GM23338 (cell line): ENCODE measurements around the gene C16orf78. TPM values are rescaled to one million over a fixed set of nuclear protein-coding genes. Genes with fewer than 3 reads are reported as not detected.

Experiments
- ATAC-seq: fragments of 200-7000 bp; cut with Tn5 transposase; 3 replicates; pipeline ENCODE4 v1.9.1; 2020
- DNase-seq: peaks from one replicate; pipeline ENCODE4 v3.0.0-alpha.2; 2015; ENCODE audit warnings: low spot score
- H2AFZ ChIP-seq: fragments of 200-600 bp; sonication (generic); 2 replicates; pipeline ENCODE4 v1.8.0; 2016; ENCODE audit warnings: antibody characterized with exemption, mild to moderate bottlenecking, moderate library complexity
- H3F3A ChIP-seq: fragments of 200-600 bp; sonication (generic); replicated peaks from 2 replicates; pipeline ENCODE4 v1.8.0; 2017; ENCODE audit warnings: antibody characterized with exemption, mixed run types, low read depth
- H3K27ac ChIP-seq: fragments of 200-600 bp; sonication (generic); 2 replicates; pipeline ENCODE4 v1.6.1; 2016; ENCODE audit warnings: low read depth
- H3K27me3 ChIP-seq: fragments of 200-600 bp; sonication (generic); 2 replicates; pipeline ENCODE4 v1.8.0; 2016; ENCODE audit warnings: mild to moderate bottlenecking, mixed run types, moderate library complexity; ENCODE audit not compliant: insufficient read depth
- H3K36me3 ChIP-seq: fragments of 200-600 bp; sonication (generic); 2 replicates; pipeline ENCODE4 v1.8.0; 2016; ENCODE audit warnings: mild to moderate bottlenecking; ENCODE audit not compliant: insufficient read depth
- H3K4me1 ChIP-seq: fragments of 200-600 bp; sonication (generic); 2 replicates; pipeline ENCODE4 v1.8.0; 2016; ENCODE audit warnings: mild to moderate bottlenecking, moderate library complexity; ENCODE audit not compliant: insufficient read depth
- H3K4me2 ChIP-seq: fragments of 200-600 bp; sonication (generic); 2 replicates; pipeline ENCODE4 v1.7.1; 2017; ENCODE audit warnings: mixed run types
- H3K4me3 ChIP-seq: fragments of 200-600 bp; sonication (generic); 2 replicates; pipeline ENCODE4 v1.6.1; 2016; ENCODE audit warnings: mixed run types
- H3K79me2 ChIP-seq: fragments of 200-600 bp; sonication (generic); replicated peaks from 2 replicates; pipeline ENCODE4 v1.8.0; 2017; ENCODE audit warnings: mild to moderate bottlenecking; ENCODE audit not compliant: insufficient read depth
- H3K9me2 ChIP-seq: fragments of 200-600 bp; sonication (generic); 2 replicates; pipeline ENCODE4 v1.8.0; 2017; ENCODE audit not compliant: insufficient read depth
- H4K20me1 ChIP-seq: fragments of 200-600 bp; sonication (generic); replicated peaks from 2 replicates; pipeline ENCODE4 v1.8.0; 2017; ENCODE audit warnings: mild to moderate bottlenecking; ENCODE audit not compliant: insufficient read depth
- H3K27ac Mint-ChIP-seq: 2 replicates; pipeline ENCODE4 v1.8.0; 2020; ENCODE audit warnings: inconsistent platforms, mild to moderate bottlenecking, moderate library complexity, mixed read lengths
- H3K27me3 Mint-ChIP-seq: 3 replicates; pipeline ENCODE4 v1.8.0; 2022; ENCODE audit warnings: low read depth, mild to moderate bottlenecking, moderate library complexity, mixed read lengths, inconsistent platforms; ENCODE audit not compliant: insufficient read depth, poor library complexity
- H3K36me3 Mint-ChIP-seq: 3 replicates; pipeline ENCODE4 v1.8.0; 2021; ENCODE audit warnings: low read depth, mild to moderate bottlenecking, inconsistent platforms, moderate library complexity, mixed read lengths
- H3K4me1 Mint-ChIP-seq: 3 replicates; pipeline ENCODE4 v1.8.0; 2020; ENCODE audit warnings: mild to moderate bottlenecking, inconsistent platforms, mixed read lengths
- H3K4me3 Mint-ChIP-seq: 3 replicates; pipeline ENCODE4 v1.8.0; 2021; ENCODE audit warnings: moderate library complexity, mild to moderate bottlenecking, inconsistent platforms, mixed read lengths
- H3K9me3 Mint-ChIP-seq: 3 replicates; pipeline ENCODE4 v1.8.0; 2020; ENCODE audit warnings: moderate library complexity, mild to moderate bottlenecking, inconsistent platforms, mixed read lengths
- CTCF ChIP-seq, 2 experiments: fragments of 200-600 bp in 1 of 2; sonication (generic) in 1 of 2; conservative IDR thresholded peaks; 2 replicates each; pipeline versions ENCODE4 v1.5.1 to v1.6.1; 2016 to 2017; ENCODE audit warnings: antibody characterized with exemption in 2 of 2, low read depth in 2 of 2, mild to moderate bottlenecking in 2 of 2, moderate library complexity in 1 of 2
- ETS1 ChIP-seq: IDR thresholded peaks from 2 replicates; pipeline ENCODE4 v1.6.1; 2016; ENCODE audit warnings: antibody characterized with exemption
- EZH2 ChIP-seq: fragments of 200-600 bp; sonication (generic); IDR thresholded peaks from one replicate; pipeline ENCODE4 v1.8.0; 2017; ENCODE audit warnings: antibody characterized with exemption, mild to moderate bottlenecking, low read depth; ENCODE audit not compliant: unreplicated experiment
- EZH2phosphoT487 ChIP-seq: fragments of 200-600 bp; sonication (generic); IDR thresholded peaks from one replicate; pipeline ENCODE4 v1.8.1; 2018; ENCODE audit warnings: antibody characterized with exemption; ENCODE audit not compliant: unreplicated experiment
- JUNB ChIP-seq: IDR thresholded peaks from one replicate; pipeline ENCODE4 v1.6.1; 2016; ENCODE audit warnings: antibody characterized with exemption; ENCODE audit not compliant: unreplicated experiment
- NANOG ChIP-seq: IDR thresholded peaks from 2 replicates; pipeline ENCODE4 v1.6.1; 2016; ENCODE audit warnings: antibody characterized with exemption, borderline replicate concordance
- POLR2AphosphoS5 ChIP-seq: IDR thresholded peaks from 2 replicates; pipeline ENCODE4 v1.6.1; 2016; ENCODE audit warnings: antibody characterized with exemption, low read depth
- REST ChIP-seq: IDR thresholded peaks from one replicate; pipeline ENCODE4 v1.6.1; 2018; ENCODE audit warnings: antibody characterized with exemption; ENCODE audit not compliant: unreplicated experiment
- ZNF114 ChIP-seq: fragments of 250-450 bp; sonication (Bioruptor Pico); IDR thresholded peaks from 2 replicates; pipeline ENCODE4 v1.5.0; 2020; ENCODE audit warnings: mild to moderate bottlenecking, moderate library complexity
- ZNF331 ChIP-seq: fragments of 250-450 bp; sonication (Bioruptor Pico); IDR thresholded peaks from 2 replicates; pipeline ENCODE4 v1.5.0; 2020; ENCODE audit warnings: low read depth, mild to moderate bottlenecking, moderate library complexity
- polyA plus RNA-seq: library from polyadenylated mRNA; unstranded; fragments of >200 nt; fragmentation: Nextera tagmentation; extraction: Ambion mirVana; gene quantifications from 2 replicates; pipeline ENCODE4 v1.2.1, GENCODE V29; 2016
- total RNA-seq: library from RNA; depleted of rRNA; stranded (reverse); fragments of >200 nt; shearing (Covaris generic); gene quantifications from 2 replicates; pipeline ENCODE4 v1.2.3, GENCODE V29; 2014

C16orf78 gene
- total and polyA plus RNA-seq, 2 experiments from 2014 or later, result not detected

- ATAC-seq (no peak), DNase-seq (no peak)
- Histone ChIP-seq H3K79me2 (no peaks in the 10 kb centered on the region), H3K4me3 (no peak overlapping the region), H3K27me3 (no peaks in the 10 kb centered on the region), H3K27ac (no peak overlapping the region), H3K36me3 (no peaks in the 10 kb centered on the region), H4K20me1 (no peaks in the 10 kb centered on the region), H3F3A (no peaks in the 10 kb centered on the region), H3K4me2 (no peak overlapping the region), H3K4me1 (no peaks in the 10 kb centered on the region), H3K9me2 (peaks cover 4% of the 10 kb centered on the region; the same call in 1 of the 2 replicates), H2AFZ (no peak overlapping the region)
- Mint-ChIP-seq H3K9me3 (peaks cover 7% of the 10 kb centered on the region), H3K27me3 (peaks cover 5% of the 10 kb centered on the region), H3K36me3 (peaks cover 4% of the 10 kb centered on the region; the same call in 2 of the 3 replicates), H3K4me3 (no peak overlapping the region), H3K4me1 (no peaks in the 10 kb centered on the region), H3K27ac (no peak overlapping the region)
- TF ChIP-seq CTCF (conservative IDR thresholded peaks at IDR 0.05; ENCODE audit: low read depth in 2 of 2) (no peak), POLR2AphosphoS5 (no peak), EZH2phosphoT487 (no peak), EZH2 (no peak), JUNB (no peak), ZNF331 (no peak), NANOG (no peak), ETS1 (no peak)
Observed at GRCh38 chr16:49400611-49401010, 27.0 kb downstream of the C16orf78 start.

- H3K27ac ChIP-seq, result no peak overlapping the region
- H4K20me1 ChIP-seq, result no peaks in the 10 kb centered on the region
- H2AFZ ChIP-seq, result no peak overlapping the region
- H3K27me3 Mint-ChIP-seq, result peaks cover 8% of the 10 kb centered on the region
- no peak overlapping the region for H3K4me3 ChIP-seq
- peaks cover 7% of the 10 kb centered on the region for H3K9me3 Mint-ChIP-seq
- ATAC-seq (no peak), DNase-seq (no peak)
- no peaks in the 10 kb centered on the region for H3K4me1 ChIP-seq
- no peak overlapping the region for H3K4me3 Mint-ChIP-seq
- no peaks in the 10 kb centered on the region for H3K79me2 ChIP-seq
- no peaks in the 10 kb centered on the region for H3K9me2 ChIP-seq
- H3K36me3 ChIP-seq, result no peaks in the 10 kb centered on the region
- no peaks in the 10 kb centered on the region for H3F3A ChIP-seq
- H3K27me3 ChIP-seq, result no peaks in the 10 kb centered on the region
- H3K27ac Mint-ChIP-seq, result no peak overlapping the region
- peaks cover 4% of the 10 kb centered on the region; the same call in 2 of the 3 replicates for H3K36me3 Mint-ChIP-seq
- H3K4me1 Mint-ChIP-seq, result peaks cover 4% of the 10 kb centered on the region; the same call in 1 of the 3 replicates
- no peak overlapping the region for H3K4me2 ChIP-seq
- TF ChIP-seq CTCF (conservative IDR thresholded peaks at IDR 0.05; ENCODE audit: low read depth in 2 of 2) (no peak), REST (no peak), ZNF114 (CRISPR knock-in tag) (no peak), JUNB (no peak), ZNF331 (no peak)
Observed at GRCh38 chr16:49405123-49405522, 31.5 kb downstream of the C16orf78 start.
